HG03060 (cell line): Measurements from ENCODE around the gene TCEA3.

Experiments
- ATAC-seq: cut with Tn5 transposase; IDR thresholded peaks from one replicate; pipeline ENCODE4 v1.9.1; 2021; ENCODE audit warnings: low read depth, moderate number of reproducible peaks; ENCODE audit not compliant: unreplicated experiment

Gene TCEA3

DNA sequence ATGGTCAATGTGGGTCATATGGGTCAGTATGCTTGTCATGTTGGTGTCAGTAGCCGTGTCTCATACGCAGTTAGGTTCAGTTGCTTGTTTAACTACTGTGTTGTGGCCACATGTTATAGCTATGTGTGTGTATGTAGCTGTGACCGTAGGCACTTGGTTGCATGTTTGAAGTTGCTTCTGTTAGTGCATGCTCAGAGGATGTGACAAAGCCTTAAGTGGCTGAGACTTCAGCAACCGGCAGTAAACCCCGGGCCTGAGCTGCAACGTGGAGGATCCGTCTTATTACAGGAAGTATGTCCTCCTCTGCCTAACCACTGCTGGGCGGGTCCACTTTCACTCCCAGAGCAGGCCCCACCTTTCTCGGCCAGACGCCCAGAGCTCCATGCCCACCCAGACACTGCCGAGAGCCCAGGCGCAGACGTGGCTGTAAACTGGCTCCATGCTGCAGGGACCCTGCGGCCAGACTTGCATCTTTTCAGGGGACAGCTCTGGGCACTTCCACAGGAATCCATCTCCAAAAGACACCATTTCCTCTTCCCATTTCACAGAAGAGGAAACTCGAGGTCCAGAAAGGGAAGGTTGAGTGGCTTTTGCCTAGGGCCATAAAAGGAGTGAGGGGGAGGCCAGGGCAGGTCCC lies 2.2 kb downstream of the TCEA3 start:
- ATAC-seq, result no peak

DNA sequence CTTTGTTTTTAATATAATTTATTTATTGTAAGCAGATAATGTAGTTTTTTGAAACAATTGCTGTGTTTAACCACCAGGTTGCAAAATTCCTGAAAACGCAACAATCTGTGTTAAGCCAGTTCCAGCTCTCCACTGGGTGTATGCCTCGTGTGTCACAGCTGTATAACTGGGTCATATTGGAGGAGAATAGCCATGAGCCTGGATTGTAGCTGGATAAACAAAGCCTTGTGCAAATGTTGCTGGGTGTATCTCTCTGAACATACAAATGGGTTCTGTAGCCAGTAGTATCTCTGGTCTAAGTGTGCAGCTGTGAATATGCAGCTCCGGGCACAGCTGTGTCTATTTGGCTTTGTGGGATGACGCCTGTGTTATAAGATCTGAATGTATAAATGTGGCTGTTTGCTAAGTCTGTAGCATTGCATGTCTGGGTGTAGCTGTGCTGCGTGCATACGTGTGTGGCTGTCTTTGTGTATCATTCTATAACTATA lies 2.8 kb downstream of the TCEA3 start:
- ATAC-seq, result no peak

DNA sequence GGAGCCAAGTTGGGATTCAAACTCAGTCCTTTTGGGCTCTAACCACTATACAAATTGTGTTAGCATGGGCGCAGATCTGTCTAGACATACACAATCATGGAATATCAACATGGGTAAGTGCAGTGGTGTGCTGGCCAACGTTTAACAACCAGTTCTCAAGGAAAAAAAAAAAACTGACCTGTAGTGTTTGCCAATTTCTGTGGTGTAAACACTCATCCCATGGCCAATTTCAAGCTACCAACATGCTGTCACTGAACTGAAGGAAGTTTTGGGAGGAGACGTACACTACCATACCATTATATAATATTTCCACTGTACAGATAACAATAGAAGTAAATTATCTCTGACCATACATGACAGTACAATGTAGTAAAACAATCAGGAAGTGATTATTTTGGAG lies 3.2 kb downstream of the TCEA3 start:
- no peak for ATAC-seq

DNA sequence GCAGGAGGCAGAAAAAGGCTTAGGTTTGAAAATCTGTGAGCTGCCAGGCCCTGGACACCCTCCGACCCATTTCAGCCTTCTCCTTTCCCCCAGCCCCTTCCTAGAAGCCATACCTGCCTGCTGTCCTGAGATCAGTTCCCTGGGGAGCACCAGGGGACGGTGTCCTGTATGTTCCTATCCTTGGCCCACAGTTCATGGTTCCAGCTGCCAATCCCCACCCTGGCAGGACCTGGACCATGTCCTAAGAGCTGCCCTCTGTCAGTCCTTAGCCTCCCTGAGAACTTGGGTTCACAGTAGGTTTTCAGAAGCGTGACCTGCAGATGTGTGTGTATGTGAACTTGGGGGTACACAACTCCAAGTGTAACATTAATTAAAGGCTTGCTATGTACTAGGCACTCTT lies 3.8 kb downstream of the TCEA3 start:
- no peak for ATAC-seq

DNA sequence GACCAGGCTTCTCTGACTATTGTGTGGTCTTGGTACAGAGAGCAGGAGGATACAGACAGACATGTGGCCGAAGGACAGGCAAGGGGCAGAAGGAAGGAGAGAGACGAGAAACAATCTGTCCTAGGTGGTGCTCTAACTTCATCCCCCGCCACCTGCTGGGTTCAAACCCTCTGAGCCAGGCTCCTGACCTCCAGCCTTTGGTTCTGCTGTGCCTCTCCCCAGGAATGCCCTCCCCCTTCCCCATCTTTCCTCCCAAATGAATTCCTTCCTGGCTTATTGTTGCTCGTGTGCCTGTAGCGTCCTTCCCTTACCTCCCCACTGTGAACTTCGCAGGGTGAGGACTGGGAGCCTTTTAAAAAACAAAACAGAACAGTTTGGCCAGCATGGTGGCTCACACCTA lies 5.4 kb downstream of the TCEA3 start:
- ATAC-seq, result no peak

DNA sequence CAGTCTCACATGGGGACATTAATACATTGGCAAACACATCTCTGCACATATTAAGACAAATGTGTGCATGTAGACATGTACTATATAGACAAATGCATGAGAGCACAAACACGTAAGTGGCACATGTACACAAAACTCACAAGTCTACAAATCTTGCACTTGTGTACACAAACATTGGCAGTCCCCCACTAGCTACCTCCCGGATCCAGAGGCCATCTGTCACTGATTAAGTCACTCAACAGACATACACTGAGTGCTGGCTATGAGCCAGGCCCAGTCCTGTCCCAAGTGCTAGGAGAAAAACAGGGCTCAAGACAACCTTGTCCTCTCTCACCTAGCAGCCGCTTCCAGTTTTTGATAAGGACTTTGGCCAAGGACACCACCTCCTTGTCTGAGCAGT lies 7.0 kb downstream of the TCEA3 start:
- no peak for ATAC-seq

DNA sequence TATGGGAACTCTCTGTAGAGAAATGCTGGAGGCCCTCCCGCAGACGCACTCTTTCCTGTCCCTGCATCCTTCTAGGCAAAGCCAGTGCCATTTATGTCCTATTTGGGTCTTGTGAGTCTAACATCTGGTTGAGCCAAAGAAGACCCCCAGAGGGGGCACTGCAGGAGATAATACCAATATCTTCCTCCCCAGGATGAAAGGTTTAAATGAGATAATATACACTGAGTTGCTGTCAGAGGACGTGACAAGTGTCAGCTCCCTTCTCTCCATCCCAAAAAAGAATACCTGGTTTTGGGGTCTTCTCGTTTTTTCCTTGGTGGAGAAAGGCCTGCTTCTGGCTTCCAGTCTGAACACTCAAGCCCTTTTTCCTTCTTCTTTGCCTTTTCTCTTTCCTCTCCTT lies 7.6 kb downstream of the TCEA3 start:
- no peak for ATAC-seq

DNA sequence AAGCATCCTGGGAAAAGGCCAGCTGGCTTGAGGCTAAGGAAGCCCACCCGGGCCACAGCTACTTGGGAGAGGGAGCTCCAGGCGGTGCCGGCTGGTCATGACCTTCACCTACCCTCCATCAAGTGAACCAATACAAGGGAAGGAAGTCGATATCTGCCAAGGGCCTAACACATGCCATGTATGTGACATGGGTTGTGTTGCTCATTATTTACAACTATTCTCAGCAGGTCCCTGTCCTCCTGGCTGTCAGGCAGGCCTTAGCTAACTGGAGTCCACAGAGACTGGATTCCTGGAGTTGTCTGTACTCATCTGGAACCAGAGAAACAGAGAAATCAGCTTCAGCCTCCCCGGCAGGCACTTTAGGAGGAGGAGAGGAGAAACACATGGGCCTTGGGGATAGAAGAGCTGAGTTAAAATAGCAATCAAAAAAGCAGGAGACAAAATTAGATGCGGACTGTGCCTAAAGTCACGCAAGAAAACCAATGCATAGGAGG lies 15.7 kb downstream of the TCEA3 start:
- ATAC-seq, result no peak

DNA sequence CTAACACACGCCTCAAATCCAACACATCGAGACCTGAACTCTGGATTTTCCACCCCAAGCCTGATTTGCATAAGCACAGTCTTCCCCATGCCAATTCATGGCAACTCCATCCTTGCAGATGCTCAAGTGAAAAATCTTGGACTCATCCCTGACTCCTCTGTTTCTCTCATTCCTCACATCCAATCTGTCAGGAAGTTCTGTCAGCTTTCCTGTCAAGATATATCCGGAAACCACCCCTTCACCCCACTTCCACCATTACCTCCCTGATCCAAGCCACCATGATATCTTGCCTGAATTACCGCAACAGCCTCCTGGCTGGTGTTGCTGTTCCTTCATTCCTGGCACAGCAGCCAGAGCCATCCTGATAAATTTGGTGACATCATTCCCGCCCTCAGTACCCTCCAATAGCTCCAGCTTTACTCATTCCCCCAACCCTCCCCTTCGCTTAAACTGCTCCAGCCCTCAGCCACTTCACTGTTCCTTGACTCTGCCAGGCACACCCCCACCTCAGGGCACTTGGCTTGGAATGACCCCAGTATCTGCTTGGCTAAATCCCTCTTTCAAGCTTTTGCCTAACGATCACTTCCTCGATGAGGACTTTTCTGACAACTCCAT lies 17.4 kb downstream of the TCEA3 start:
- no peak for ATAC-seq

DNA sequence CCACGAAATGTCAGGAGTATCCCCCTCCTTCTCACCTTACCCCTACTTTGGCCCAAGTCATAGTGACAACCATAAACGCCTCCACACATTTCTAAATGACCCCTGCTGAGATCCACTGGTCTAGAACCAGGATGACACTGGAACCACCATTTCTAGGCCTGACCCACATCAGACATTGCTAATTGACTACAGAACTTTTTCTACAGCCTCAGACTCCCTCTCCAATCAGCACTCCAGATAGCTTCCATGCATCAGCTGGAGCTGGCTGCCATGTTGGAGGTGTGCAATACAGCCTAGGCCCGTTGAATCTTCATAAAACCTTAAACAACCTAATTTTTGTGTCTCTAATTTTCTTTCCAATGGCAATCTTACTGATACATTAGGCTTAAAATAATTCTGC lies 18.6 kb downstream of the TCEA3 start:
- no peak for ATAC-seq

DNA sequence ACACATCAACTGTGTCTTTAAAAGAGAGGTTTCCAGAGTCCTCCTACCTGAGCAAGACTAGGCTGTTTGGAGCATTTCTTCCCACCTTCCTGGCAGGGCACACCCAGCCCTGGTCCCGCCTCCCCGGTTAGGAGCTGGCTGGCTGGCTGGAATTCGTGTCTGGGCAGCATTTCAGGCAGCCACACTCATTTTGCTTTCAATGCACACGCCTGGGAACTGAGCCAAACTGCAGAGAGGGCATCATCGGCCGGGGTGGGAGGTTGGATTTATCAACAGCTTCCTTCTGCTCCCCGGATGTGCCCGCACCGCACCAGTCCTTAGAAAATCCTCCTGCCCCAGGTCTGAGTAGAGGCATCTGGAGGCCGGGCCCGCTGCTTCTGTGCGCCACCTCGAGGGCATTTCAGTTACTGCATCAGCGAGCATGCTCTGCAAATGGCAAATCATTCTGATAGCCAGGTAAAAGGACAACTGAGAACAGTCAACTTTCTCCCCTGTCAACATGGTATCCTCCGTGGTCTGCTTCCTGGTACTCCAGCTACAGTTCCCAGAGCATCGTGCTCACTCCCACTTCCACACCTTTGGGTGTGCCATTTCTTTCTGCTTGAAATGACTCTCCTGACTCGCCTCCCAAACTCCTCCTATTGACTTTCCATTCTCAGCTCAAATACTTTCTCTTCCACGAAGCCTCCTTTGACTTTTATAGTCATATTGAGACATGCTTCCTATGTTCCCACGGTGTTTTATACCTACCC lies 20.6 kb downstream of the TCEA3 start:
- ATAC-seq, result no peak

DNA sequence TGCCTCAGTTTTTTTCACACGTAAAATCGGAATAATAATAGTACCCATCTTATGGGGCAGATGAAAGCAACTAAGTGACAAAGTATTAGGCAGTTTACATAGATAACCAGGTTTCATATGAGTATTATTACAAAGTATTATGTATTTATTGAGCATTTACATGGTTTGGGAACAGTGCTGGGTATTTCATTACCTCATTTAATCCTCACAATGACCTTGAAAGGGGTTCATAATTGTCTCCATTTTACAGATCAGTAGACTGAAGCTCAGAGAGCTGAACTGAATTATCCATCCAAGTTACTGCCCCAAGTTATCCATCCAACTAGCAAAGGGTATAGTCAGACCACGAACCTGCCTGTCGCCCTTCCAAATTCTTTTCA lies 21.2 kb downstream of the TCEA3 start:
- ATAC-seq, result no peak

DNA sequence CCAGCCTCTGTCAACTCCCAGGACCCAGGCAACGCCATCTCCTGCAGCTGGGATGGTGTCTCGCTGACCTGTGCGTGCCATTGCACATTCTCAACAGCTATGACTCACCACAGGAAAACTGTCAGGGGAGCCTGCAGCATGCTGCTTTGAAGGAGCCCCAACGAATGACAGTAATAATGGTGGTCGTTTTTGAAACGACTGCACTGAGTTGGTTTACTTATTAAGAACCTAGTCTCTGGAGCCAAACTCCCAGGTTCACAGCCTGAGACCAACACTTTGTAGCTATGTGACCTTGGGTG lies 21.6 kb downstream of the TCEA3 start:
- ATAC-seq, result no peak

DNA sequence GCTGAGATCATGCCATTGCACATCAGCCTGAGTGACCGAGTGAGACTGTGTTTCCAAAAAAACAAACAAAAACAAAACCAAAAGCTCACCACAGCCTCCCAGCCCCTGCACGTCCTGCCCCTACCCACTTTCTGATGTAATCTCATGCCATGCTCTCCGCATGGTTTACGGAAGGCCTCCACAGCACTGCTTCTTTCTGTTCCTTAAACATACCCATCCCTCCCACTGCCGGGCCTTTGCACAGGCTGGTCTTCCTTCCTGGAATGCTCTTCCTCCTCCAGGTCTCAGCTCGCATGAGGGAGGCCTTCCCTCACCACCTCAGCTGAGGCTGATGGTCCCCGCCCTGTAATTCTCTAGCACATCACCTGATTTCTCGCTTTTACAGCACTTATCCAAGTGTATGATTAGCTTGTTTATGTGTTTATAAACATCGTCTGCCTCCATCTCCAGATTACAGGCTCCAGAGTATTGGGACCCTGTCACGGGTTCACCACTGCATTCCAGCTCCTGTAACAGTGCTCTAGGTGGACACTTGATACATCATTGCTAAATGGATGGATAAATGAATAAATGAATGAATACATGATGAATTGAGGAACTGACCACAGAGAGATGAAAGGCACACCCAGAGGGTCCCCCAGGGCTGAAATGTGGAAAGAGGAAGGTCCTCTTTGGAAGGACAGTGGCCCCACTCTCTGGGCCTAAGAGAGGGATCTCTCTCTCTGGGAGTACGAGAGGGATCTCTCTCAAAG lies 22.1 kb downstream of the TCEA3 start:
- no peak for ATAC-seq

DNA sequence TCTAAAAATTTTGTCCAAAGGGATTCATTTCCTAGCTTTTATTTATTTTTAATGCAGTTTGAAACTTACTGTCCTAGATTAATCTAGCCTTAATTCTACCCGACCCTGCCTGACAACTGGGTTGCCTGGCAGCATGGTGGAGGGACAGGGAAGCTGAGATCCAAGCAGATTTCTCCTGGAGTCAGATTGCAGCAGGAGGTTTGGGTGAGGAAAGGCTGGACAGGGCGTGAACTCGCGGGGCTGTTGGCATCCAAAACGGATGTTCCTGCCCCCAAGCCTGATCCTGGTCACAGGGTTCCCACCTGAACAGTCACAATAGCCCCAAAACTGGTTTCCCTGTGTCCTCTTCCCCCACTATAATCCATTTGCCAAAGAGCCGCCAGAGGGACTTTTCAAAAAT lies 23.2 kb downstream of the TCEA3 start:
- ATAC-seq, result no peak

DNA sequence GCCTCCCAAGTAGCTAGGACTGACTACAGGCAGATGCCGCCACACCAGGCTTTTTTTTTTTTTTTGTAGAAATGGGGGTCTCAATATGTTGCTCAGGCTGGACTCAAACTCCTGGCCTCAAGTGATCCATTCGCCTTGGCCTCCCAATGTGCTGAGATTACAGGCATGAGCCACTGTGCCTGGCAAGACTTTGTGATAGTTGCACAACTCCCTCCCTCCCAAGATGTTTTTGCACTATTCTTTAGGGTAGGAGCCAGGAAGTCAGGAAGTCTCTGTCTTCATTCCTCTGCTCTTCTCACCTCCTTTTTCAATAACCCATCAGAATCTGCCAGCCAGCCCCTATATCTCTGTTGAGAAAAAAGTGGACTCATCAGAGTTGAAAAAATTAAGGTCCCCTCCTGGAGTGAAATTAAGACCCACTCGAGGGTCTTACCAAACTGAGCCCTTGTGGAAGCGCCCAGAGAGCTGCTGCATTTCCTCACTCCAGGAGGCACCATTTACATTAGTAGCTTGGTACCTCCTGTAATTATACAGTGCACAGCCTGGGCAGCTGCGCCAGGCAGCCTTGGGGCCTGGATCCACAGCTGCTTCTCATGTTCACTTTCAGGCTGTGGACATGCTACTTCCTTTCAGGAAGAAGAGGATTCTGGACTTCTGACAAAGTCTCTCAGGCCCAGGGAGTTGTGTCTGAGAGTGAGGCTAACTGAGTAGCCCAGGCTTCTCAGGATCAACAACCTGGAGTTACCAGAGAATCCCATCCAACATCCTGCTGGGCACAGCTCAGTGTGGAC lies 24.0 kb downstream of the TCEA3 start:
- no peak for ATAC-seq

DNA sequence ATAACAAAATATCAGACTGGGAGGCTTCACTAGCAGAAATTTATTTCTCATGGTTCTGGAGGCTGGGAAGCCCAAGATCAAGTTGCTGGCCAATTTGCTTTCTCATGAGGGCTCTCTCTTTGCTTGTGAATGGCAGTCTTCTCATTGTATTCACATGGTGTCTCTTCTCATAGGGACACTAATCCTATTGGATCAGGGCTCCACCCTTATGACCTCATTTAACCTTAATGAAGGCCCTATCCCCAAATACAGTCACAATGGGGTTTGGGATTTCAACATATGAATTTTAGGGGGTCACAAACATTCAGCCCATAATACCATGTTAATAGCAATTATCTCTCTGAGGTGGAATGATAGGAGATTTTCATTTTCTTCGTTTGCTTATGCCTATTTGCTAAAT lies 25.3 kb downstream of the TCEA3 start:
- ATAC-seq, result no peak

DNA sequence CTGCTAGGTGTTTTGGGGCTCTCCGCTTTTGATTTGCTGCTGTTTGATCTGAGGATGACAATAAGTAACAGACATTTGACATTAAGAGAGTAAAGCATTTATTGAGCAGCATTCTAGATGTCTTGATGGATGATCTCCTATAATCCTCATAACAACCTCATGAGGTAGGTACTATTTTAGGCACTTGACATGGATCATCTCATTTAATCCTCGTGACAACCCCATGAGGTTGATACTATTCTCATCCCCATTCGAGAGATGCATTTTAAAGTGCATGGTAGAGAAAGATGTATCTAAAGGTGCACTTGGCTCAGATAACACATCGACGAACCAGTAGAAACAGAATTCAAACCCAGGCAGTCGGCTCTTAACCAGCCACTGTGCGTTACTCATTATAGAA lies 26.6 kb downstream of the TCEA3 start:
- ATAC-seq, result no peak

DNA sequence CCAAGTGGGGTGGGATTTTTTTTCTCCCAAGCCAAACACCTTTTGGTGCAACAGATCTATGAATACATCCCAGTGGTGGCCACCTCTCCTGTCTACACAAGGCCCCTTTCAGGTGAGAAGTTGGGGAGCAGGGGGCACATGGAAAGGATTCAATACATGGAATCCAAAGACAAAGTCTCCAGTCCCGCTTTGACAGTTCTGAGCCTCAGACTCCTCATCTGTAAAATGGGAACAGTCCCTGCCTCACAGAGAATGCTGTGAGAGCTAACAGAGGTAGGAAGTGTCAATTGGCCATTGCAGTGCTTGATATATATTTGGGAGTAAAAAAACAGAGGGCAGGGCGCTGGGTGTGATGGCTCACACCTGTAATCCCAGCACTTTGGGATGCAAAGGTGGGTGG lies 28.2 kb downstream of the TCEA3 start:
- no peak for ATAC-seq

DNA sequence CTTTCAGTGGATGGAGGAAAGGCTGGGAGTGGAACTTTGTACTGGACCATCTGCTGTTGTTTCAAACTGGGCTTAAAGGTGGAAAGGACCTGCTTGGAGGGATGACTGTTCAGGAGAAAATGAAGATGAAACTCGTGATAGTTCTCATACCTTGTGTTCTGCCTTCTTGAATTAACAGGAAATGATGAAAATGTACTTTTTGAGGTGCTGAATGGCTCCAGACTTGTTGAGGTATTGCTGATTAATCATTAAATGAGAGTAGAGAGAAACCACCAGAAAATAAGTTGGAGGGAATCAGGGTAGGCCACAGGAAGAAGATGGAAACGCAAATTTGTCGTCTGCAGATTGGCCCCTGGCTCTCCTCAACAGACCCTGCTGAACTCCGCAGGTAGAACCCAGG lies 28.7 kb downstream of the TCEA3 start:
- no peak for ATAC-seq
